Measurements from ENCODE around the gene UNC119B. TPM values are rescaled to one million over a fixed set of nuclear protein-coding genes. Genes with fewer than 3 reads are reported as not detected.

The UNC119B gene
- total and polyA plus RNA-seq, 4 donors, result 3.8 to 24.8 (median 11.8) TPM

- H3K9ac ChIP-seq (ENCODE audit: low read depth in 1 of 2, low read length in 2 of 2), result no peak overlapping the region
- H3K36me3 ChIP-seq (ENCODE audit: control insufficient read depth in 4 of 4, insufficient read depth in 3 of 4, low read depth in 1 of 4, low read length in 3 of 4), result peaks cover 12 to 64% (median 55%) of the 10 kb centered on the region in 4 donors
- H3K9me3 ChIP-seq (ENCODE audit: control insufficient read depth in 4 of 4, low read length in 3 of 4), result no peaks in the 10 kb centered on the region
- no peak overlapping the region for H3K27ac ChIP-seq (ENCODE audit: low read depth in 1 of 2, low read length in 2 of 2)
- TF ChIP-seq RAD21 (IDR thresholded peaks at IDR 0.05), result no peak
- TF ChIP-seq, protein P1, sequence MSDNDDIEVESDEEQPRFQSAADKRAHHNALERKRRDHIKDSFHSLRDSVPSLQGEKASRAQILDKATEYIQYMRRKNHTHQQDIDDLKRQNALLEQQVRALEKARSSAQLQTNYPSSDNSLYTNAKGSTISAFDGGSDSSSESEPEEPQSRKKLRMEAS (IDR thresholded peaks at IDR 0.05), result no peak
- no peak for TF ChIP-seq GABPA (IDR thresholded peaks at IDR 0.05 in 1 of 2, conservative IDR thresholded peaks at IDR 0.05 in 1 of 2)
- TF ChIP-seq ATF3 (IDR thresholded peaks at IDR 0.05), result no peak
- TF ChIP-seq FOXA2 (IDR thresholded peaks at IDR 0.05), result no peak
- TF ChIP-seq HNF4A (conservative IDR thresholded peaks at IDR 0.05), result no peak
- TF ChIP-seq, protein P2, sequence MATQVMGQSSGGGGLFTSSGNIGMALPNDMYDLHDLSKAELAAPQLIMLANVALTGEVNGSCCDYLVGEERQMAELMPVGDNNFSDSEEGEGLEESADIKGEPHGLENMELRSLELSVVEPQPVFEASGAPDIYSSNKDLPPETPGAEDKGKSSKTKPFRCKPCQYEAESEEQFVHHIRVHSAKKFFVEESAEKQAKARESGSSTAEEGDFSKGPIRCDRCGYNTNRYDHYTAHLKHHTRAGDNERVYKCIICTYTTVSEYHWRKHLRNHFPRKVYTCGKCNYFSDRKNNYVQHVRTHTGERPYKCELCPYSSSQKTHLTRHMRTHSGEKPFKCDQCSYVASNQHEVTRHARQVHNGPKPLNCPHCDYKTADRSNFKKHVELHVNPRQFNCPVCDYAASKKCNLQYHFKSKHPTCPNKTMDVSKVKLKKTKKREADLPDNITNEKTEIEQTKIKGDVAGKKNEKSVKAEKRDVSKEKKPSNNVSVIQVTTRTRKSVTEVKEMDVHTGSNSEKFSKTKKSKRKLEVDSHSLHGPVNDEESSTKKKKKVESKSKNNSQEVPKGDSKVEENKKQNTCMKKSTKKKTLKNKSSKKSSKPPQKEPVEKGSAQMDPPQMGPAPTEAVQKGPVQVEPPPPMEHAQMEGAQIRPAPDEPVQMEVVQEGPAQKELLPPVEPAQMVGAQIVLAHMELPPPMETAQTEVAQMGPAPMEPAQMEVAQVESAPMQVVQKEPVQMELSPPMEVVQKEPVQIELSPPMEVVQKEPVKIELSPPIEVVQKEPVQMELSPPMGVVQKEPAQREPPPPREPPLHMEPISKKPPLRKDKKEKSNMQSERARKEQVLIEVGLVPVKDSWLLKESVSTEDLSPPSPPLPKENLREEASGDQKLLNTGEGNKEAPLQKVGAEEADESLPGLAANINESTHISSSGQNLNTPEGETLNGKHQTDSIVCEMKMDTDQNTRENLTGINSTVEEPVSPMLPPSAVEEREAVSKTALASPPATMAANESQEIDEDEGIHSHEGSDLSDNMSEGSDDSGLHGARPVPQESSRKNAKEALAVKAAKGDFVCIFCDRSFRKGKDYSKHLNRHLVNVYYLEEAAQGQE (IDR thresholded peaks at IDR 0.05), result no peak
- TF ChIP-seq TAF1 (conservative IDR thresholded peaks at IDR 0.05), result no peak
- H3K27me3 ChIP-seq (ENCODE audit: control insufficient read depth in 4 of 4, insufficient read depth in 4 of 4, low read length in 3 of 4), result no peaks in the 10 kb centered on the region
- WGBS, result 93% methylated on average over 7 of the region's 7 CpGs
- no peak overlapping the region for H3K4me3 ChIP-seq (ENCODE audit: low read depth in 1 of 3, low read length in 3 of 3)
- peaks cover 0 to 1% (median 0%) of the 10 kb centered on the region in 4 donors for H3K4me1 ChIP-seq (ENCODE audit: control insufficient read depth in 4 of 4, insufficient read depth in 4 of 4, low read length in 3 of 4)
- no peak for DNase-seq (ENCODE audit: low spot score)
Measured at GRCh38 chr12:120699553-120699952, 10.7 kb upstream of the UNC119B start.

- Histone ChIP-seq H3K9ac (ENCODE audit: low read depth in 1 of 2, low read length in 2 of 2) (no peak overlapping the region), H3K36me3 (ENCODE audit: control insufficient read depth in 4 of 4, insufficient read depth in 3 of 4, low read depth in 1 of 4, low read length in 3 of 4) (peaks cover 10 to 52% (median 44%) of the 10 kb centered on the region in 4 donors), H3K4me3 (ENCODE audit: low read depth in 1 of 3, low read length in 3 of 3) (no peak overlapping the region), H3K4me1 (ENCODE audit: control insufficient read depth in 4 of 4, insufficient read depth in 4 of 4, low read length in 3 of 4) (peaks cover 0 to 4% (median under 1%) of the 10 kb centered on the region in 4 donors), H3K9me3 (ENCODE audit: control insufficient read depth in 4 of 4, low read length in 3 of 4) (no peaks in the 10 kb centered on the region), H3K27ac (ENCODE audit: low read depth in 1 of 2, low read length in 2 of 2) (no peak overlapping the region), H3K27me3 (ENCODE audit: control insufficient read depth in 4 of 4, insufficient read depth in 4 of 4, low read length in 3 of 4) (no peaks in the 10 kb centered on the region)
- DNase-seq (ENCODE audit: low spot score), result no peak
- WGBS, result 97% methylated on average over 5 of the region's 5 CpGs
- TF ChIP-seq HNF4G (IDR thresholded peaks at IDR 0.05) (no peak), GABPA (IDR thresholded peaks at IDR 0.05 in 1 of 2, conservative IDR thresholded peaks at IDR 0.05 in 1 of 2) (no peak), YY1 (IDR thresholded peaks at IDR 0.05) (no peak), FOXA1 (IDR thresholded peaks at IDR 0.05) (no peak), RAD21 (IDR thresholded peaks at IDR 0.05) (no peak), FOXA2 (IDR thresholded peaks at IDR 0.05) (no peak), HNF4A (conservative IDR thresholded peaks at IDR 0.05) (no peak), ZBTB33 (IDR thresholded peaks at IDR 0.05) (no peak), TAF1 (conservative IDR thresholded peaks at IDR 0.05) (no peak), SP1 (IDR thresholded peaks at IDR 0.05) (no peak), RXRA (IDR thresholded peaks at IDR 0.05) (no peak), EGR1 (IDR thresholded peaks at IDR 0.05; ENCODE audit: low read depth in 2 of 2) (no peak)
- TF ChIP-seq, protein P1 (IDR thresholded peaks at IDR 0.05), result no peak
- TF ChIP-seq, protein P3, sequence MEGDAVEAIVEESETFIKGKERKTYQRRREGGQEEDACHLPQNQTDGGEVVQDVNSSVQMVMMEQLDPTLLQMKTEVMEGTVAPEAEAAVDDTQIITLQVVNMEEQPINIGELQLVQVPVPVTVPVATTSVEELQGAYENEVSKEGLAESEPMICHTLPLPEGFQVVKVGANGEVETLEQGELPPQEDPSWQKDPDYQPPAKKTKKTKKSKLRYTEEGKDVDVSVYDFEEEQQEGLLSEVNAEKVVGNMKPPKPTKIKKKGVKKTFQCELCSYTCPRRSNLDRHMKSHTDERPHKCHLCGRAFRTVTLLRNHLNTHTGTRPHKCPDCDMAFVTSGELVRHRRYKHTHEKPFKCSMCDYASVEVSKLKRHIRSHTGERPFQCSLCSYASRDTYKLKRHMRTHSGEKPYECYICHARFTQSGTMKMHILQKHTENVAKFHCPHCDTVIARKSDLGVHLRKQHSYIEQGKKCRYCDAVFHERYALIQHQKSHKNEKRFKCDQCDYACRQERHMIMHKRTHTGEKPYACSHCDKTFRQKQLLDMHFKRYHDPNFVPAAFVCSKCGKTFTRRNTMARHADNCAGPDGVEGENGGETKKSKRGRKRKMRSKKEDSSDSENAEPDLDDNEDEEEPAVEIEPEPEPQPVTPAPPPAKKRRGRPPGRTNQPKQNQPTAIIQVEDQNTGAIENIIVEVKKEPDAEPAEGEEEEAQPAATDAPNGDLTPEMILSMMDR (IDR thresholded peaks at IDR 0.05; ENCODE audit: low read depth, low read length, missing input control), result no peak
- TF ChIP-seq, protein P2 (IDR thresholded peaks at IDR 0.05), result no peak
Measured at GRCh38 chr12:120700886-120701285, 9.4 kb upstream of the UNC119B start.

All from liver (tissue), 9 donors.